SIG-M5 treated with dmso at 0.1 percent for 504 hours (cell line): ENCODE measurements around the gene GPR39.

Experiments
- DNase-seq: peaks from one replicate; lab custom pipeline; 2025; ENCODE audit not compliant: unreplicated experiment; lab: John Stamatoyannopoulos, UW

The GPR39 gene

GRCh38 chr2:132636346-132636745, 219.7 kb downstream of the GPR39 start:
- no peak for DNase-seq

GRCh38 chr2:132638313-132639040, 221.9 kb downstream of the GPR39 start:
- DNase-seq: no peak

- DNase-seq: no peak
Observed at GRCh38 chr2:132640116-132640515, 223.5 kb downstream of the GPR39 start.

- DNase-seq: no peak
Observed at GRCh38 chr2:132641819-132642218, 225.2 kb downstream of the GPR39 start.

GRCh38 chr2:132642415-132642814, 225.8 kb downstream of the GPR39 start:
- no peak for DNase-seq

GRCh38 chr2:132645176-132645575, 228.6 kb downstream of the GPR39 start:
- DNase-seq: no peak

- peak; percentile 8 for DNase-seq
Observed at GRCh38 chr2:132645722-132646539, 229.3 kb downstream of the GPR39 start.

- DNase-seq: no peak
Observed at GRCh38 chr2:132646540-132647108, 230.0 kb downstream of the GPR39 start.

GRCh38 chr2:132651115-132652045, 234.8 kb downstream of the GPR39 start:
- DNase-seq: peak; percentile 16

- DNase-seq: no peak
Observed at GRCh38 chr2:132652474-132652873, 235.9 kb downstream of the GPR39 start.

- DNase-seq: no peak
Observed at GRCh38 chr2:132654335-132654734, 237.7 kb downstream of the GPR39 start.

- no peak for DNase-seq
Observed at GRCh38 chr2:132654968-132655367, 238.4 kb downstream of the GPR39 start.

GRCh38 chr2:132656266-132656975, 239.8 kb downstream of the GPR39 start:
- DNase-seq: no peak

GRCh38 chr2:132659331-132659730, 242.7 kb downstream of the GPR39 start:
- no peak for DNase-seq

- no peak for DNase-seq
Observed at GRCh38 chr2:132662732-132663131, 246.1 kb downstream of the GPR39 start.

GRCh38 chr2:132664096-132664495, 247.5 kb downstream of the GPR39 start:
- no peak for DNase-seq

GRCh38 chr2:132665401-132666140, 249.0 kb downstream of the GPR39 start:
- DNase-seq: no peak

GRCh38 chr2:132667706-132668105, 251.1 kb downstream of the GPR39 start:
- DNase-seq: no peak

GRCh38 chr2:132668189-132668823, 251.7 kb downstream of the GPR39 start:
- no peak for DNase-seq
